Panc1 (cell line): Measurements from ENCODE around the gene ATP7B. TPM values are rescaled to one million over a fixed set of nuclear protein-coding genes. Genes with fewer than 3 reads are reported as not detected.

Experiments
- ATAC-seq: fragments of 200-7000 bp; cut with Tn5 transposase; 2 replicates; pipeline ENCODE4 v1.9.1; 2020; ENCODE audit warnings: mild to moderate bottlenecking, moderate library complexity
- BruUV-seq: library from RNA; stranded (reverse); fragments of 400-500 nt; replicated peaks from 2 replicates; lab custom pipeline; 2021; lab: Mats Ljungman, UMichigan
- CTCF ChIA-PET: fragments of 300-600 bp; sonication (Branson Sonifier 250); formaldehyde crosslinking; loops from one replicate; lab custom pipeline; 2022; ENCODE audit warnings: antibody characterized with exemption; lab: Charles Lee
- POLR2A ChIA-PET: fragments of 300-600 bp; sonication (Branson Sonifier 250); formaldehyde crosslinking; loops from one replicate; lab custom pipeline; 2022; ENCODE audit warnings: antibody characterized with exemption; lab: Charles Lee
- DNase-seq: peaks from one replicate; pipeline ENCODE4 v3.0.0-alpha.2; 2010; ENCODE audit warnings: low read depth, low spot score
- H3K27ac ChIP-seq: 2 replicates; pipeline ENCODE4 v1.5.1; 2011; ENCODE audit warnings: mild to moderate bottlenecking, low read length, inconsistent platforms
- H3K27me3 ChIP-seq: fragments of 200-500 bp; sonication (Bioruptor generic); 2 replicates; pipeline ENCODE4 v1.6.0; 2014; ENCODE audit warnings: low read length, inconsistent platforms; ENCODE audit not compliant: control insufficient read depth, insufficient read depth
- H3K36me3 ChIP-seq: fragments of 200-500 bp; sonication (Bioruptor generic); 2 replicates; pipeline ENCODE4 v1.5.1; 2014; ENCODE audit warnings: inconsistent platforms, mild to moderate bottlenecking, low read length, moderate library complexity; ENCODE audit not compliant: control insufficient read depth, insufficient read depth
- H3K4me1 ChIP-seq: 2 replicates; pipeline ENCODE4 v1.5.1; 2011; ENCODE audit warnings: inconsistent platforms, mild to moderate bottlenecking, low read length, moderate library complexity; ENCODE audit not compliant: control insufficient read depth, insufficient read depth
- H3K4me3 ChIP-seq, 2 experiments: 2 replicates each; pipeline ENCODE4 v1.5.1; 2011 to 2012; ENCODE audit warnings: low read depth in 2 of 2, low read length in 2 of 2, mild to moderate bottlenecking in 2 of 2, inconsistent platforms in 1 of 2, moderate library complexity in 1 of 2
- H3K9me3 ChIP-seq: fragments of 200-500 bp; sonication (Bioruptor generic); 2 replicates; pipeline ENCODE4 v1.5.1; 2014; ENCODE audit warnings: low read depth, mild to moderate bottlenecking, inconsistent platforms, low read length, moderate library complexity; ENCODE audit not compliant: control insufficient read depth, insufficient read depth
- CTCF ChIP-seq: fragments of 450-650 bp; IDR thresholded peaks from 2 replicates; pipeline ENCODE4 v1.5.1; 2017; ENCODE audit warnings: mild to moderate bottlenecking
- POLR2AphosphoS5 ChIP-seq: IDR thresholded peaks from 2 replicates; pipeline ENCODE4 v1.6.1; 2012; ENCODE audit warnings: mild to moderate bottlenecking, low read depth, low read length, moderate library complexity
- REST ChIP-seq, 2 experiments: IDR thresholded peaks; 2 replicates each; pipeline ENCODE4 v1.6.1; 2011 to 2012; ENCODE audit warnings: low read depth in 2 of 2, control low read depth in 1 of 2, low read length in 1 of 2, mild to moderate bottlenecking in 1 of 2, moderate library complexity in 1 of 2; ENCODE audit not compliant: insufficient read depth in 1 of 2
- SIN3A ChIP-seq: IDR thresholded peaks from 2 replicates; pipeline ENCODE4 v1.6.1; 2012; ENCODE audit warnings: low read depth, mild to moderate bottlenecking, low read length, moderate library complexity, borderline replicate concordance; ENCODE audit not compliant: insufficient read depth
- TCF7L2 ChIP-seq: IDR thresholded peaks from 2 replicates; pipeline ENCODE4 v1.6.1; 2011; ENCODE audit warnings: mild to moderate bottlenecking, low read depth, low read length, inconsistent platforms
- in situ Hi-C: cut with HindIII; loops from 2 replicates; pipeline ENCODE4 v1.10.0; 2016; ENCODE audit warnings: low sequenced_read_pairs, low pct_unique_long_range_greater_than_20kb
- intact Hi-C: fragments of 100-400 bp; cut with micrococcal nuclease; formaldehyde crosslinking; loops from one replicate; pipeline ENCODE4 v1.10.0; 2022; ENCODE audit not compliant: unreplicated experiment
- total RNA-seq: library from RNA; stranded (reverse); gene quantifications from one replicate; pipeline ENCODE4 v1.2.1, GENCODE V29; 2021; ENCODE audit not compliant: unreplicated experiment

Gene ATP7B
- total RNA-seq, 1 experiment from 2014 or later = 19.6 TPM

GRCh38 chr13:51955281-51955771 is 55.9 kb downstream of the ATP7B start:
- TF ChIP-seq POLR2AphosphoS5 (no peak), REST (IDR thresholded peaks at IDR 0.05; ENCODE audit: insufficient read depth in 1 of 2, low read depth in 2 of 2, low read length in 1 of 2) (no peak), SIN3A (no peak), TCF7L2 (no peak), CTCF (no peak)
- ChIA-PET CTCF (no interaction called here), POLR2A (interaction anchor here (0.7 kb wide), 1 partner anchor 79 kb away, joined by 5 read pairs; no protein-coding TSS in a partner anchor)
- Histone ChIP-seq H3K4me1 (no peaks in the 10 kb centered on the region), H3K27me3 (no peaks in the 10 kb centered on the region), H3K4me3 (no peak overlapping the region), H3K27ac (no peak overlapping the region), H3K36me3 (no peaks in the 10 kb centered on the region), H3K9me3 (no peaks in the 10 kb centered on the region)
- DNase-seq (no peak), ATAC-seq (no peak)
- BruUV-seq = no TSS peak
- in situ Hi-C loops = no loop called here
- intact Hi-C loops = no loop called here

- CTCF ChIA-PET = no interaction called here
- no peaks in the 10 kb centered on the region for H3K9me3 ChIP-seq
- no peak for ATAC-seq
- H3K27ac ChIP-seq = no peak overlapping the region
- H3K36me3 ChIP-seq = no peaks in the 10 kb centered on the region
- no peak for DNase-seq
- TF ChIP-seq TCF7L2 (no peak), POLR2AphosphoS5 (no peak), SIN3A (no peak), CTCF (no peak), REST (IDR thresholded peaks at IDR 0.05; ENCODE audit: insufficient read depth in 1 of 2, low read depth in 2 of 2, low read length in 1 of 2) (no peak)
- H3K27me3 ChIP-seq = no peaks in the 10 kb centered on the region
- POLR2A ChIA-PET = no interaction called here
- H3K4me1 ChIP-seq = no peaks in the 10 kb centered on the region
- intact Hi-C loops (no loop called here), in situ Hi-C loops (no loop called here)
- BruUV-seq = no TSS peak
- no peak overlapping the region for H3K4me3 ChIP-seq
Observed at GRCh38 chr13:51953347-51954195, 57.7 kb downstream of the ATP7B start.
